ENCODE measurements around the gene PEX1.
"Not testable (repeated sequence)": the region's sequence is repeated elsewhere in the genome, so short reads cannot be mapped to it uniquely, and the experiment has no call there.

Gene PEX1

DNA sequence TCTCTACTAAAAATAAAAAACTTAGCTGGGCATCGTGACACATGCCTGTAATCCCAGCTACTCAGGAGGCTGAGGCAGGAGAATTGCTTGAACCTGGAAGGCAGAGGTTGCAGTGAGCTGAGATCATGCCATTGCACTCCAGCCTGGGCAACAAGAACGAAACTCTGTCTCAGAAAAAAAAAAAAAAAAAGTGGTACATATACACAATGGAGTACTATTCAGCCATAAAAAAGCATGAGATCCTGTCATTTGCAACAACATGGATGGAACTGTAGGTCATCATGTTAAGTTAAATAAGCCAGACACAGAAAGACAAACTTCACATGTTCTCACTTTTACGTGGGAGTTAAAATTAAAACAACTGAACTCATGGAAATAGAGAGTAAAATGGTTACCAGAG, 15.2 kb upstream of the PEX1 start:
- not testable (repeated sequence) for H3K4me2 ChIP-seq (ENCODE audit: insufficient read depth, low read length, poor library complexity, severe bottlenecking); H2AFZ ChIP-seq (ENCODE audit: low read length); H2BK12ac ChIP-seq (ENCODE audit: low read length); H4K91ac ChIP-seq (ENCODE audit: low read depth, low read length, poor library complexity); H3K27me3 ChIP-seq (ENCODE audit: control insufficient read depth in 3 of 3, insufficient read depth in 3 of 3, low read depth in 1 of 3, low read length in 3 of 3); H2AK5ac ChIP-seq (ENCODE audit: low read depth, low read length); H3K9ac ChIP-seq (ENCODE audit: low read depth, low read length, poor library complexity); H3K79me1 ChIP-seq (ENCODE audit: low read depth, low read length); H3K36me3 ChIP-seq (replicated peaks in 1 of 2; ENCODE audit: control insufficient read depth in 2 of 2, insufficient read depth in 2 of 2, low read length in 2 of 2); H4K8ac ChIP-seq (ENCODE audit: low read depth, low read length); H2BK15ac ChIP-seq (ENCODE audit: low read length); H3K23ac ChIP-seq (ENCODE audit: low read depth, low read length, poor library complexity); H3K4me1 ChIP-seq (ENCODE audit: control insufficient read depth in 2 of 2, insufficient read depth in 1 of 2, low read depth in 1 of 2, low read length in 2 of 2); DNase-seq (ENCODE audit: low spot score); H3K4me3 ChIP-seq (ENCODE audit: low read length in 2 of 2); H3K18ac ChIP-seq (ENCODE audit: low read length); H2BK120ac ChIP-seq (ENCODE audit: low read depth, low read length); H3K9me3 ChIP-seq (replicated peaks in 1 of 2; ENCODE audit: control insufficient read depth in 2 of 2, insufficient read depth in 1 of 2, low read depth in 1 of 2, low read length in 2 of 2); H3K27ac ChIP-seq (replicated peaks; ENCODE audit: low read length); H3K4ac ChIP-seq (ENCODE audit: low read length); H2BK5ac ChIP-seq (ENCODE audit: low read length); H3K14ac ChIP-seq (ENCODE audit: low read length)
- WGBS, 2 donors (ENCODE audit: extremely low coverage in 2 of 2, insufficient read length in 2 of 2, insufficient replicate concordance in 1 of 2), result no CpG with 5 or more reads among the region's 3 CpGs

DNA sequence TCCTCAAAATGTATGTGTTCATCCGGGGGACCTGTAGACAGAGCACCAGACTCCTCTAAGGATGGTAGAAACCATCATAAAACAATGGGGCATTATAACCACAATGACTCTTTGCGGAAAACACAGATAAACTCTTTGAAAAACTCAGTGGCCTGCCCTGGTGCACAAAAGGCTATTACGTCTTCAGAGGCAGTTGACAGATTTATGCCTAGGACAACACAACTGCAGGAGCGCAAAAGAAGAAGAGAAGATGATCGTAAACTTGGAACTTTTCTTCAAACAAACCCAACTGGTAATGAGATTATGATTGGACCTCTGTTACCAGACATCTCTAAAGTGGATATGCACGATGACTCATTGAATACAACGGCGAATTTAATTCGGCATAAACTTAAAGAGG, 6.3 kb upstream of the PEX1 start:
- Histone ChIP-seq H4K91ac (ENCODE audit: low read depth, low read length, poor library complexity) (no peak overlapping the region), H2BK12ac (ENCODE audit: low read length) (no peak overlapping the region), H2BK120ac (ENCODE audit: low read depth, low read length) (no peak overlapping the region), H3K9ac (ENCODE audit: low read depth, low read length, poor library complexity) (no peak overlapping the region), H2BK15ac (ENCODE audit: low read length) (no peak overlapping the region), H3K14ac (ENCODE audit: low read length) (no peak overlapping the region), H2BK5ac (ENCODE audit: low read length) (no peak overlapping the region), H2AK5ac (ENCODE audit: low read depth, low read length) (no peak overlapping the region), H3K27ac (replicated peaks; ENCODE audit: low read length) (no peak overlapping the region), H3K9me3 (replicated peaks in 1 of 2; ENCODE audit: control insufficient read depth in 2 of 2, insufficient read depth in 1 of 2, low read depth in 1 of 2, low read length in 2 of 2) (no peaks in the 10 kb centered on the region), H3K36me3 (replicated peaks in 1 of 2; ENCODE audit: control insufficient read depth in 2 of 2, insufficient read depth in 2 of 2, low read length in 2 of 2) (peaks cover 28 to 90% of the 10 kb centered on the region in 2 donors), H3K4me1 (ENCODE audit: control insufficient read depth in 2 of 2, insufficient read depth in 1 of 2, low read depth in 1 of 2, low read length in 2 of 2) (no peaks in the 10 kb centered on the region), H3K4me3 (ENCODE audit: low read length in 2 of 2) (no peak overlapping the region), H3K23ac (ENCODE audit: low read depth, low read length, poor library complexity) (no peak overlapping the region), H3K27me3 (ENCODE audit: control insufficient read depth in 3 of 3, insufficient read depth in 3 of 3, low read depth in 1 of 3, low read length in 3 of 3) (peaks cover 0 to 4% (median 0%) of the 10 kb centered on the region in 3 experiments), H4K8ac (ENCODE audit: low read depth, low read length) (no peak overlapping the region), H3K4me2 (ENCODE audit: insufficient read depth, low read length, poor library complexity, severe bottlenecking) (no peak overlapping the region), H3K79me1 (ENCODE audit: low read depth, low read length) (no peaks in the 10 kb centered on the region), H3K4ac (ENCODE audit: low read length) (no peak overlapping the region), H3K18ac (ENCODE audit: low read length) (no peak overlapping the region), H2AFZ (ENCODE audit: low read length) (no peak overlapping the region)
- no CpG with 5 or more reads among the region's 9 CpGs for WGBS, 2 donors (ENCODE audit: extremely low coverage in 2 of 2, insufficient read length in 2 of 2, insufficient replicate concordance in 1 of 2)
- DNase-seq (ENCODE audit: low spot score), result no peak

DNA sequence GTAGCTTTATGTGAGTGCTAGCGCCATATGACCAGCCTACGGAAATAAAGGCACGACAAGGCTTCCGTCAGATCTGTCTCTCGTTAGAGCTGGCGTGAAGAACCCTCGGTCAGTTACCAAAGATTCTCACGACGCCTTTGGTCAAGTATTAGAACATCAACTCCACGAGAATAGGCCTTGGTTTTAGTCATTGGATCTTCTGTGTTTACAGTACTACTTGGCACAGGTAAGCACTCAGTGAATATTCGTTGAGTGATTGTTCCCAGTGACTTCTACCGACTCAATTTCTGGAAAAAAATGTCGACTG, 591 bp upstream of the PEX1 start:
- WGBS, 2 donors (ENCODE audit: extremely low coverage in 2 of 2, insufficient read length in 2 of 2, insufficient replicate concordance in 1 of 2), result no CpG with 5 or more reads among the region's 13 CpGs

DNA sequence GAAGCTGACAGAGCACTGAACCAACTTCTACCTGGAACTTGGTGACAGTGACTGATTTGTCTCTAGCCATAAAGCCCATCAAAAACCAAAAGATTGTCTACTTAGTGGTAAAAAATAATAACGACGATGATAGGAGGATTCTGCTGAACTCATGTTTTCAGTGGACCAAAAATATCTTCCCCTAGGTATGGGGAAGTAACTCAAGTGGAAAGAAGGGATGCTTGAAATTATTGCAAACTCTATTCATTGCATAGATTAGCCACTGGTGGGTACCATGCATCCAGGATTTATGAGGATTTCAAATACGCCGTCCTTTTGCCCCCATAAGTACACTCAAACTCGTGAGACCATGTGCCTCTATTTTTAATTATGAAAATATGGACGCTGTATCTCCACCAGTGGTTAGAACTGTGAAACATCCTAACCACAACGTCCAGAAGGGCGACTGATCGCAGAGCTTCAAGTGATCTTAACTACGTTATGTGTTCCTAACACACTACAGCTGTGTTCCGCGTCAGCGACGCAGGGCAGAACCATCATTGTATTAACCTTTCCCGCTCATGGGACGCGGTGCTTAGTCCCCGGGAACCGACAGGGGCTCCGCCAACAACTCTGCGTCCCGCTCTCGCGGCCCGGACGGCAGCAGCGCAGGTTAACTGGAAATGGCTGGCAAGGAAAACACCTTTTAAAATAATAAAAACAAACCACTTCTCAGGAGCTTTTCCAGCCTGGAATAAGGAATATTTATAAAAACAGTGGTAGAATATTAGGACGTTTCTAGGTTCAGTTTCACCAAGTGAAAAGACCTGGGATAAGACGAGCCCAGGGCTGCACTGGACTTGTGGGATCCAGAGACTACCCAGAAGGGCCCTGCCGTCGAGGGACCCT, 776 bp downstream of the PEX1 start:
- no peaks in the 10 kb centered on the region for H3K27me3 ChIP-seq (ENCODE audit: control insufficient read depth in 3 of 3, insufficient read depth in 3 of 3, low read depth in 1 of 3, low read length in 3 of 3)
- no peak overlapping the region for H3K14ac ChIP-seq (ENCODE audit: low read length)
- H3K18ac ChIP-seq (ENCODE audit: low read length), result peak overlapping the region; percentile 93
- H3K9ac ChIP-seq (ENCODE audit: low read depth, low read length, poor library complexity), result peak overlapping the region; percentile 97
- no peak overlapping the region for H2BK12ac ChIP-seq (ENCODE audit: low read length)
- peak overlapping the region; percentile 49 for H3K27ac ChIP-seq (replicated peaks; ENCODE audit: low read length)
- H3K9me3 ChIP-seq (replicated peaks in 1 of 2; ENCODE audit: control insufficient read depth in 2 of 2, insufficient read depth in 1 of 2, low read depth in 1 of 2, low read length in 2 of 2), result no peaks in the 10 kb centered on the region
- H3K23ac ChIP-seq (ENCODE audit: low read depth, low read length, poor library complexity), result peak overlapping the region; percentile 95
- peak overlapping the region; percentile 79 for H3K4me2 ChIP-seq (ENCODE audit: insufficient read depth, low read length, poor library complexity, severe bottlenecking)
- H2BK15ac ChIP-seq (ENCODE audit: low read length), result no peak overlapping the region
- peaks cover 0 to 7% of the 10 kb centered on the region in 2 donors for H3K4me1 ChIP-seq (ENCODE audit: control insufficient read depth in 2 of 2, insufficient read depth in 1 of 2, low read depth in 1 of 2, low read length in 2 of 2)
- peak overlapping the region; percentile 90 for H2AK5ac ChIP-seq (ENCODE audit: low read depth, low read length)
- no peak overlapping the region for H2BK5ac ChIP-seq (ENCODE audit: low read length)
- peak overlapping the region; percentile 97 for H2AFZ ChIP-seq (ENCODE audit: low read length)
- no peak overlapping the region for H4K8ac ChIP-seq (ENCODE audit: low read depth, low read length)
- H3K4me3 ChIP-seq (ENCODE audit: low read length in 2 of 2), result peak overlapping the region; percentile 98 to 99
- peak; percentile 36 for DNase-seq (ENCODE audit: low spot score)
- no peak overlapping the region for H4K91ac ChIP-seq (ENCODE audit: low read depth, low read length, poor library complexity)
- H2BK120ac ChIP-seq (ENCODE audit: low read depth, low read length), result no peak overlapping the region
- peaks cover 8 to 25% of the 10 kb centered on the region in 2 donors for H3K36me3 ChIP-seq (replicated peaks in 1 of 2; ENCODE audit: control insufficient read depth in 2 of 2, insufficient read depth in 2 of 2, low read length in 2 of 2)
- H3K79me1 ChIP-seq (ENCODE audit: low read depth, low read length), result peaks cover 5% of the 10 kb centered on the region
- no peak overlapping the region for H3K4ac ChIP-seq (ENCODE audit: low read length)
- no CpG with 5 or more reads among the region's 31 CpGs for WGBS, 2 donors (ENCODE audit: extremely low coverage in 2 of 2, insufficient read length in 2 of 2, insufficient replicate concordance in 1 of 2)

More for the DNA sequence above, 591 bp upstream of the PEX1 start:
- Histone ChIP-seq H4K8ac (ENCODE audit: low read depth, low read length) (no peak overlapping the region), H3K4me3 (ENCODE audit: low read length in 2 of 2) (peak overlapping the region; percentile 76 to 89), H3K18ac (ENCODE audit: low read length) (peak overlapping the region; percentile 86), H4K91ac (ENCODE audit: low read depth, low read length, poor library complexity) (no peak overlapping the region), H3K9me3 (replicated peaks in 1 of 2; ENCODE audit: control insufficient read depth in 2 of 2, insufficient read depth in 1 of 2, low read depth in 1 of 2, low read length in 2 of 2) (no peaks in the 10 kb centered on the region), H3K23ac (ENCODE audit: low read depth, low read length, poor library complexity) (no peak overlapping the region), H3K14ac (ENCODE audit: low read length) (no peak overlapping the region), H2BK5ac (ENCODE audit: low read length) (no peak overlapping the region), H3K27me3 (ENCODE audit: control insufficient read depth in 3 of 3, insufficient read depth in 3 of 3, low read depth in 1 of 3, low read length in 3 of 3) (no peaks in the 10 kb centered on the region), H2BK15ac (ENCODE audit: low read length) (no peak overlapping the region), H3K9ac (ENCODE audit: low read depth, low read length, poor library complexity) (peak overlapping the region; percentile 92), H3K27ac (replicated peaks; ENCODE audit: low read length) (peak overlapping the region; percentile 60), H3K4me2 (ENCODE audit: insufficient read depth, low read length, poor library complexity, severe bottlenecking) (peak overlapping the region; percentile 55), H2AFZ (ENCODE audit: low read length) (peak overlapping the region; percentile 79), H3K36me3 (replicated peaks in 1 of 2; ENCODE audit: control insufficient read depth in 2 of 2, insufficient read depth in 2 of 2, low read length in 2 of 2) (peaks cover 11 to 39% of the 10 kb centered on the region in 2 donors), H3K4ac (ENCODE audit: low read length) (no peak overlapping the region), H3K4me1 (ENCODE audit: control insufficient read depth in 2 of 2, insufficient read depth in 1 of 2, low read depth in 1 of 2, low read length in 2 of 2) (peaks cover 0 to 7% of the 10 kb centered on the region in 2 donors), H2BK12ac (ENCODE audit: low read length) (no peak overlapping the region), H3K79me1 (ENCODE audit: low read depth, low read length) (peaks cover 5% of the 10 kb centered on the region), H2BK120ac (ENCODE audit: low read depth, low read length) (no peak overlapping the region), H2AK5ac (ENCODE audit: low read depth, low read length) (no peak overlapping the region)
- DNase-seq (ENCODE audit: low spot score), result no peak

Measured in neuronal stem cell (in vitro differentiated cells).